Stomach (tissue), 4 donors: ENCODE data around the gene TRIM62.
"Not testable (repeated sequence)": the region's sequence is repeated elsewhere in the genome, so short reads cannot be mapped to it uniquely, and the experiment has no call there.

Experiments used
- CTCF ChIP-seq, 7 experiments: fragments of 450-650 bp in 4 of 7; fragments of 200-600 bp in 3 of 7; sonication (generic) in 3 of 7; IDR thresholded peaks; one replicate each; pipeline ENCODE4 v1.5.1; 2016 to 2019; ENCODE audit warnings: antibody characterized with exemption in 7 of 7, control low read depth in 2 of 7, mild to moderate bottlenecking in 1 of 7
- EP300 ChIP-seq: sonication (generic); formaldehyde crosslinking; IDR thresholded peaks from one replicate; pipeline ENCODE4 v1.6.1; 2017; ENCODE audit warnings: antibody characterized with exemption

GRCh38 chr1:33124647-33125046 lies 57.2 kb downstream of the TRIM62 start:
- TF ChIP-seq EP300; CTCF (IDR thresholded peaks at IDR 0.05): not testable (repeated sequence)
